Right renal pelvis (tissue), 4 donors: ENCODE results near the gene ADCY3. TPM values are rescaled to one million over a fixed set of nuclear protein-coding genes. Genes with fewer than 3 reads are reported as not detected.

Experiments
- DNase-seq, 4 donors: peaks; one replicate each; pipeline ENCODE4 v3.0.0-alpha.2; 2013; ENCODE audit warnings: low read depth in 4 of 4, low spot score in 3 of 4, missing footprints in 1 of 4
- polyA plus RNA-seq, 4 donors: library from polyadenylated mRNA; unstranded; fragments of 120-200 nt; gene quantifications; one replicate each; pipeline ENCODE4 v1.2.1, GENCODE V29; 2013; ENCODE audit not compliant: insufficient read length in 4 of 4

ADCY3 gene
- polyA plus RNA-seq, 4 donors = 19.6 to 27.0 (median 23.4) TPM

- DNase-seq = peak in 2 of 4 donors; percentile 15
Measured at GRCh38 chr2:24926602-24927252, 6.7 kb upstream of the ADCY3 start.

DNA sequence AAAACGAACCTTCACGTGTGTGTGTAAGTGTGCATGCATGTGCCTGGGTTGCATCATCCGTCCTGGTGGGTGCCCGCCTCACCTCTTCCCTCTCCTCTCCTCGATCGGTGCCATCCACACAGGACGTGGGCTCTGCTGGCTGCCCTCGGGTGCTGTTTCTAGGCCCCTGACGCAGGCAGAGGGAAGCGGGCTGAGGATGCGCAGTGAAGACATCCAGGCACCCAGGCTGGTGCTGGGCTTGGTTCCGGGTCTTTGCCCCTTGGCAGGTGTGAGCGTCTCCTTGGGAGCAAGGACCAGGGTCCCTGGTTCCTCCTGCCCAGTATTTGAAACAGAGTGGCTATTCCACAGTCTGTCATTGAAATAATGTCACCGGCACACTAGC, 6.2 kb upstream of the ADCY3 start:
- no peak for DNase-seq

DNA sequence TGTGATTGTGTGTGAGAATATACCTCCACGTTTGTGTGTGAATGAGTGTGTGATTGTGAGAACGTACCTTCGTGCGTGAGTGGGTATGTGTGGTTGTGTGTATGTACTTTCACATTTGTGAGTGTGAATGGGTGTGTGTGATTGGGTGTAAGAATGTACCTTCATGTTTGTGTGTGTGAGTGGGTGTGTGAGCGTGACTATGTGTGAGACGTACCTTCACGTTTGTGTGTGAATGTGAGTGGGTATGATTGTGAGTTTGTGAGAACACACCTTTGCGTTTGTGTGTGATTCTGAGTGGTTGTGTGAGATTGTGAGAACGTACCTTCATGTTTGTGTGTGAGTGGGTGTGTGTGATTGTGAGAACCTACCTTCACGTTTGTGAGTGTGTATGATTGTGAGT, 5.8 kb upstream of the ADCY3 start:
- DNase-seq = no peak

DNA sequence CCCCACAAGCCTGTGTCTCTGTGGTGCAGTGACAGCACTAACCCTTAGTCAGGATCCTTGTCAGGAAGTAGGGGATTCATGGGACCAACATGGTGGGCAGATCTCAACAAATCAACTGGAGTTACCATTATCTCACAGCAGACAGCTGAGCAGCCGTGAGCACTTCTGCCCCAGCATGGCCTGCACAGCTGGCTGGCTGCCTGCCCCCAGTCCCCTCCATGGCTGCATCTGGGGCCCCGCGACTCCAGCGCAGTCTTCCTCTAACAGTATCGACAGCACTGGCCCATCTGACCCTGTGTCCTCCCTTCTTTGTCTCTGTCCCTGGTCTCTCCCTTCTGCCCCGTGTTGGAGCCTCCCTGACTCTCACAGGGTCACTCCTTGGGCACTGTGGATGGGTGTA, 4.7 kb upstream of the ADCY3 start:
- DNase-seq = no peak

- no peak for DNase-seq
Measured at GRCh38 chr2:24924266-24924665, 4.2 kb upstream of the ADCY3 start.

DNA sequence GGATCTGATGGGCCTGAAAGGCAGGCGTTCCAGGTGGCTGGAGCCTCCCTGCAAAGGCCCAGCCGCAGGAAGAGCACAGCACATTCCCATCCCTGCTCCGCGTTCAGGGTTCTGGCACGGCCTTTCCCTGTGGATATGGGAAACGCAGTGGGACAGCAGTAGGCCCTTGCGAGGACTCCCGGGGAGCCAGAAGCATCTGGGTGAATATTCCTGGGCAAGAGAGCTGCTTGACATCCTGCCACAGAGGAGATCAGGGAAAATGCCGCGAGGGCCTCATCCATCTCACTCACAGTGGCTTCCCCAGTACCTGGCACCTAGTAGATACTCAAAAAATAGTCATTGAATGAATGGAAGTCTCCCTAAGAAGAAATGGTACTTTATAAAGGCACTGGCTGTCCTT, 3.1 kb upstream of the ADCY3 start:
- DNase-seq = no peak

DNA sequence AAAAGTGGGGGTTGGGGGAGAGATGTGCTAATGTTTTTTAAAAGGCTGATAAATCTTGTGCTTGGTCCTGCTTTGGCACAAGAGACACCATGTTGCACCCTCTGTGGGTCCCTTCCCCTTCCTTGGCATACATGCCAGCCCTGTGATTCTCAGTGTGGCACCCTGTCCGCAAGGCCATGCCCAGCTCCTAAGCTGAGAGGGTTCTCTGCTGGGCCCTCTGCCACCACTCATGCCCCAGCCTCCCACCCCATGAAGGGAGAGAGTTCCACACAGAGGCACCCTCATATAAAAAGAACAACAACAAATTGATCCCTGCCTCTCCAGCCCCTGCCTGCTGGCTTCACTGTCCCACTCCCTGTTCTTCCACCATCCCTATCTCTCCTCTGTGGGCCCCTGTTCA, 2.5 kb upstream of the ADCY3 start:
- no peak for DNase-seq

DNA sequence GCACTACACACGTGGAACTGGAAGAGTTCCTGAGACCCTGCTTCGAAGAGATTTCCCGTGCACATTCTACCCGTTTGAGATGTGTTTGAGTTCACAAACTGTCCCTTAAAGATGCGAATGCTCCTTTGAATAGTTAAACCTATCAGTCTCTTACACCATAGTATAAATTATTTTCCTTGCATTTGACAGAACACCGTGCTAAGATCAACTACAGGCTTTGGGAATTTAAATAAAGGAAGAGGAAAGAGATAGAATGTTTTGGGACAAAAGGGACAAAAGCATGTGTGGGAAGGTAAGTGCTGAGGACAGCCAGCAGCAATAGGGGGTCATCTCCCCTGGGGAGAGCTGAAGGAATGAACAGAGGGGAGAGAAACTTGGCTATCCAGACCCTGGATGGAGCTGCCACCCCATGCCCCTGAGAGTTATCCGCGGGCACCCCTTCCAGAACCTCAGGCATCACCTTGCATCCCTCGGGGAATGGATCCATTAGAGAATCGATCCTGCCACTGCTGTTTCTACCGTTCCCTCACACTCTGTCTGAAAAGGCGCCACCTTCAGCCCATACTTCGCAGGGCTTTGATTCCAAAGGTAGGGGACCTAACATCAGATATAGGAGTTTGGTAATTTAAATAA, 888 bp upstream of the ADCY3 start:
- DNase-seq = no peak

- peak in 2 of 4 donors; percentile 5 to 7 for DNase-seq
Measured at GRCh38 chr2:24919506-24920097, 435 bp downstream of the ADCY3 start.

DNA sequence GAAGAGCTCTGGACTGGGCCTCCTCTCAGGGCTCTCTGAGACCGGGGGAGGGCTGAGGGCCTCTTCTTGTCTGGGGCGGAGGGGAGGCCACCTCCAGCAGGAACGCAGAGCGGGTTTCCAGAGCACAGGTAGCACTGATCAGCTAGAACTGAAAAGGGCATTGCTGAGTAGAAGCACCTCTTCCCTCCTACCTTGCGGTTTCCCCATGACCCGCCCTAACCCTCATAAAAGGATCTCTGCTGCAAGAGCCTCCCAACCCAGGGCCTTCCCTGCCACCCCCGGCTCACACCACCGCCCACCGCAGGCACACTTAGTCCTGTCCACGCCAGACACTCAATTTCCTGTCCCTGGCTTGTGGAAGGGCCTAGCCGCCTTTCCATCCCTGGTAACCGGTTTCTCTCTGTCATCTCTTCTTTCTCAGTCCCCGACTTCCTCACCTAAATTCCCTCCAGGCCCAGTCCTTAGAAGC, 966 bp downstream of the ADCY3 start:
- DNase-seq = no peak

GRCh38 chr2:24918326-24919036, 1.6 kb downstream of the ADCY3 start:
- DNase-seq = no peak

DNA sequence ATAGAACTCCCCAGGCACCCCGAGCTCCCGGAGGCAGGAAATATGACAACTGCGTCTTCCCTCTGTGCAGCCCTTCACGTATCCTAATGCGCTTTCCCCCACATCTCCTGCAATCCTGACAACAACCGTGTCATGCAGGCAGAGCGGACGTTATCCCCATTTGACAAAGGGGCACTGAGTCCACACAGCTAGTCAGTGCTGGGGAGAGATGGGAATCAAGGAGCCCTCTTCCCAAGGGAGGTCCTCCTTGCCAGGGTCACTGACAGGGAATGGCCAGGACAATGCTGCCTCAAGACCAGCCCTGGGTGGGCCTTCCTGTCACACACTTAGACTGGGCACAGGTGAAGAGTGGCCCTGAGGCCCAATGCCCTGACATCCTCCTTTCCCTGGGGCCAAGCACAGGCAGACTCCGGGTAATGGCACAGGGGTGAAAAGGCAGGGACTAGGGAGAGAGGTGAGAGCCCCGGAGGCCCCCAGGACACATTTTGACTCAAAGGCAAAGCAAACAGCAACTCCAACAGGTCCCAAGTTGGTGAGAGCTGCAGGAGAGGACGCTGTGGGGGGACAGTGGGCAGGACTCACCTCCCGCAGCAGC, 2.2 kb downstream of the ADCY3 start:
- DNase-seq = no peak

GRCh38 chr2:24917086-24917485, 3.0 kb downstream of the ADCY3 start:
- no peak for DNase-seq

DNA sequence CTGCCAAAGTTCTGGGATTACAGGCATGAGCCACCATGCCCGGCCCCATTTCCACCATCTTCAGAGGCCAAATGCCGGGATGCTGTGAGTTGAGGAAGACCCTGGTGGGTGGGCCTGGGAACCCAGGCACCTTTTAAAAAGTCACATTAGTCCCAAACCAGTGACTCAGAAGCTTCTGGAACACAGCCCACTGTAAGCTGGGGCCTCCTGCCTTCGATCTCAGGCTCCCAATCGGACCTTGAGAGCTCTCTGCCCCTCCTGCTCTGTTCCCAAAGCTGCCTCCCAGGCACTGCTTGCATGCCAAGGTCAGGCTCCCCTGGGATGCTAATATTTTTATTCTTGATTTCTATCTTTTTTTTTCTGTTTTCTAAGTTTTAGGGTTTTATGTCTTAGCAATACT, 4.2 kb downstream of the ADCY3 start:
- DNase-seq = no peak

DNA sequence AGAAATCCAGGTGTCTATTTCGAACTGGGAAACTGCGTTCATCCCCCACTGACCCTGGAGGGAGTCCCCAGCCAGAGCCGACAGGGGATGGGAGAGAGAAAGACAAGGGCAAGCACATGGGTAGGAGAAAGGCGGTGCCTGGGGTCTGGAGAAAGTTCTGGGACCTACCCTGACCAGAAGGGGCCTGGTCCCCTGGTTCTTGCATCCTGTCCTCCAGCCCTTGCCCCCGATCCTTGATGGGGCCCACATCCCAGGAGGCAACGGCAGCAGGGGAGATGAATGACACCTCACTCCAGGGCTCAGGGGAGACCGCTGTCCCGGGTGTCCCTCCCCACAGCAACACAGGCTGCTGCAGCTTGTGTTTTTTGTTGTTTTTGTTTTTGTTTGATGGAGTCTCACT, 4.9 kb downstream of the ADCY3 start:
- DNase-seq = no peak

- no peak for DNase-seq
Measured at GRCh38 chr2:24914713-24915112, 5.3 kb downstream of the ADCY3 start.

DNA sequence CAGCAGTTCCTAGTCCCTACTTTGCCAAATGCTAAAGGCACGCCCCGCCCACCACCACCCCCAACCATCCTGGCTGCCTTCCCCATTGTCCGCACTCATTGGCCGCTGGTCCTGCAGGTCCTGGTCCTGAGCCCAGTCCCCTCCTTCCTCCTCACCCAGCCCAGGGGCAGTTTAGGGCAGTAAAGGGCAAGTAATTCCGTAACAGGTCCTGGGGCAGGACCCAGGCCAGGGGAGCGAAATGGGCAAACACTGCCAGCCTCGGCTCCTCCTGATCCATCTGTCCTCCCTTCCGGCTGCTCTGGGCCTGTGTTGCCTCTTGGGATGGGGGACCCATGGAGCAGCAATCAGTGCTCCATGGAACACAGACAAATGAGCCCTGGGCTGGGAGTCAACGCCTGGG, 6.1 kb downstream of the ADCY3 start:
- DNase-seq = no peak

DNA sequence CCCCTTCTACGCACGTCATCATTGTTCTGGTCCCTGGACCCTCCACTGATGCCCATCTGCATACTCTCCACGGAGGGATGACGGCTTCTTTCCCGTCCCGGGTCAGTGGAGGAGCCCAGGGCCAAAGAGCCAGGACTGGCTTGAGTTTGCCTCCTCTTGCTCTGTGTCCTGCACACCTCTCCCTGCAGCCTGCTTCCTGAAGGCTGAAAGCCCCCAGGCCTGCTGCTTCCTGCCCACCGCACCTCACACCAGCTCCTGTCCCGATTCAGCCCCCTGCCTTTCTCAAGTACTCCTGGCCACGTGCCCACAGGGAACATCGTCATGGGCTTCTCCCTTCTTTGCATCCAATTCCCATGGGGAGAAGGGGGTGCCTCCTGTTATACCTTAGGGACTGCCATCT, 7.1 kb downstream of the ADCY3 start:
- DNase-seq = no peak

- no peak for DNase-seq
Measured at GRCh38 chr2:24912523-24912922, 7.5 kb downstream of the ADCY3 start.

GRCh38 chr2:24910245-24910644, 9.8 kb downstream of the ADCY3 start:
- no peak for DNase-seq

DNA sequence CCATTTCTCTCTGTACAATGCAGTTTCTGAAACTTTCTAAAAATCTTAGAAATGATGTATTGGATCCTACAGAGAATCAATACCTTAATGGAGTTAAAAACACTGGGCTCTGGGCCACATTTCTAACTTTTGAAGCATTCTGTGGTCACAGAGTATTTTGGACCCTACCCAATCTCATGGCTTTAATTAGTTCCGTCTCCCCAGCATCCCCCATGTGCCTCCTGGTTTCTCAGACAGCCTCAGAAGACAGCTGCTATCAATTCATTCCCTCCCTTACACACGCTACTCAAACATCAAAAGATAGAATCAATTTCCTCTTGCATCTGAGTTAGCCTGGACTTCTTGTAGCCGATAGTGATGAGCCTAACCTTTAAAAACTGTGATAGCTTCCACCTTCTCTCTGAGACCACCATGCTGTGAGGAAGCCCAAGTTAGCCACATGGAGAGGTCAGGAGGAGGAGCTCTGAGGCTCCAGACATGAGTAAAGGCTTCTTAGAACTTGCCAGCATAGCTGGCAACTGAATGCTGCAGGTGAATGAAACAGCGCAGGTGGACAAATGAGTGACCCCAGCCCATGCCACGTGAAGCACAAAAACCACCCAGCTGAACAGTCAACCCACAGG, 10.4 kb downstream of the ADCY3 start:
- no peak for DNase-seq
